ENCODE data around the gene EHF.

Gene EHF

GRCh38 chr11:34602245-34602644 is 18.6 kb upstream of the EHF start:
- DNase-seq, result no peak

DNA sequence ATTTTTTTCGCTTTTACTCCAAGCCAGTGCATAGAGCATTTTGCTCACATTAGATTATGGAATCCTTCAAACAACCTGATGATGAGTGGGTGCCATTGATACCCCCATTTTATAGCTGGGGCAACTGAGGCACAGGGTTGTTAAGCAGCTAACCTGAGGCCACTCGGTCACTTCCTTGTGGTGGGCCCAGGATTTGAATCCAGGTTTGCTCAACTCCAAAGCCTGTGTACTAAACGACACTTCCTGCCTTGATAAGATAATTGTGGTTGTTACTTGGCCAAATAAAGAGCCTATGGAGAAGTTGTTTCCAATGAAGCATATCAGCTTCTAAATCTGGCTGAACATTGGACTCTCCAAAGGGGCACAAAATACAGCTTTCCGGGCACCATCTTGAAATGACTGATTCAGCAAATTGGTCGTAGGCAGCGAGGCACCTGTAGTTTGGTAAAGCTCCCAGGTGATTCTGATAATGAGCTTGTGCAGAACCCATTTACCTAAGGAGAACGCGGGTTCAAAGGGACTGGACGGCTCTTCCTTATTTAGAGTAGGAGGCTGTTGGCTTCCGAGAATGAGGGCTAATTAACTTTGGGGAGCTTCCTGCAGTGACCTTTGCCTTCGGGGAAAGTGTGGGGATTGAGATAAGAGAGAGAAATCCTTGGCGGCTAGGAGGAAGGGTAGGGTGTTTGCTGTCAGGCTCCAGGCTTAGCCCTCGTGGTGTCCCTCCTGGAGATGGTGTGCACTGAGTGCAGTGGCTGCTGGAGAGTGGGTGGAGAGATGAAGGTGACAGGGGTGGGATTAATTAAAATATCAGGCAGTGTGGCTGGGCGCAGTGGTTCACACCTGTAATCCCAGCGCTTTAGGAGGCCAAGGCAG is 17.5 kb upstream of the EHF start:
- no peak for DNase-seq

DNA sequence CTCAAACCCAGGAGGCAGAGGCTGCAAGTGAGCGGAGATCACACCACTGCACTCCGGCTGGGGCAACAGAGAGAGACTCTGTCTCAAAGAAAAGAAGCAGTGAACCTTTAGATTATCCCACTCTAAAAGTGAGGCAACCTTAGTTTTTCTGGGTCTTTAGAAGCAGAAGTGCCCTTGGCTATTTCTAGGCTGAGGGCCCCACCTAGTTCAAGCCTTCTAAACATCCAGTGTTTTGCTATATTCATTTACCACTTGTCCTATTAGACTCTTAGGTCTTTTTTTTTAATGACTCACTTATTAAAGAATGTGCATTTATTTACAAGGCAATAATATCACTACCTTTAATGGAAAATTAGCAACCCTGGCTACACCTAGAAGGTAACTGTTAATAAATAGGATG is 16.7 kb upstream of the EHF start:
- DNase-seq, result no peak

DNA sequence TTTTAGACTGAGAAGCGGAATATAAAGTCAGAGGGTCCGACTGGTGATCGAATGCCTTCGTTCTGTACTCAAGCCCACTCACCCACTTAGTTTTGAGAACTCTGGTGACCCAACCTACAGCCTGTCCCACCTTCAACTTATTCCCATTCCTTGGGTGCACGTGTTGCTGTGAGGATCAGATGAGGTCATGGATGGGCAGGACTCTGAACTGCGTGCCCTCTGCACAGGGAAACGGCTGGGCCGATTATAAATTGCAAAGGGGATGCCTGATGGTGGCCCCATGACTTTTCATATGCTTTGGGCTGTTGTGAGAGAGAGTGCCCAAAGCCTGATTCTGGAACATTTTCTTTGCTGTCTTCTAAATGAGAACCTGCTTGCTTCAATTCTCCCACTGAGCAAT is 16.0 kb upstream of the EHF start:
- no peak for DNase-seq

GRCh38 chr11:34605481-34606325 is 15.2 kb upstream of the EHF start:
- no peak for DNase-seq

DNA sequence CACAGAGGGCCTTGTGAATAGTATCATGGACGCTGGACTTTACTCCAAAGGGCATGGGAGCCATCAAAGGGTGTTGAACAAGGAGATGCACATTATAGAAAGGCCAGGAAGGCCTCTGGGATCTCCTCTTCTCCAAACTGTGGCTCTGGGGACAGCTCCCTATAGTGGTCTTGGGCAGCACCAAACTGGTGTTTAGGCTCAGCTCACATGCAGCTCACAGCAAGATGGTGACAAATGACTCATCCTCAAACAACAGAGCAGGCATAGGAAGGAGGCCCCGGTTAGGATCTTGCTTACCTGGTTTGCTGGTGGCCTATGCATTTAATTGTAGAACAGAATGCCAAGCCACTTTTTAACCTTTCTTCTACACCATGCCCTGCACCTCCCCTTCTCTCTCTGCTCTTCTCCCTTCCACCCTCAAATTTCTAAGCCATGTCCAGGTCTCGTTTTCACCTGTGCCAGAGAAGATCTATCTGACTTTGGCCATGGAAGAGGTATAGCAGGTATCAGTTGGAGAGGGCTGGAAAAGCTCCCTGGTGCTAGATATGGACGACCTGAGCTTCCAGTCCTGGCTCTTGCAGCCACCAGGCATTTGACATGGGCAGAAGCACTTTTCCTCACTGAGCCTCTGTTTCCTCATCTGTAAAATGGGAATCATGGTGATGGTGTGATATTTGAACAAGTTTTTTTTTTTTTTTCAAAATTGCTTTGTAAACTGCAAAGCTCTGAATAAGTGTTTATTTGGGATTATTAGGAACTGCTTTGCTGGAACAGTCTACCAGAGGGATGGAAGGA is 14.4 kb upstream of the EHF start:
- DNase-seq, result no peak

DNA sequence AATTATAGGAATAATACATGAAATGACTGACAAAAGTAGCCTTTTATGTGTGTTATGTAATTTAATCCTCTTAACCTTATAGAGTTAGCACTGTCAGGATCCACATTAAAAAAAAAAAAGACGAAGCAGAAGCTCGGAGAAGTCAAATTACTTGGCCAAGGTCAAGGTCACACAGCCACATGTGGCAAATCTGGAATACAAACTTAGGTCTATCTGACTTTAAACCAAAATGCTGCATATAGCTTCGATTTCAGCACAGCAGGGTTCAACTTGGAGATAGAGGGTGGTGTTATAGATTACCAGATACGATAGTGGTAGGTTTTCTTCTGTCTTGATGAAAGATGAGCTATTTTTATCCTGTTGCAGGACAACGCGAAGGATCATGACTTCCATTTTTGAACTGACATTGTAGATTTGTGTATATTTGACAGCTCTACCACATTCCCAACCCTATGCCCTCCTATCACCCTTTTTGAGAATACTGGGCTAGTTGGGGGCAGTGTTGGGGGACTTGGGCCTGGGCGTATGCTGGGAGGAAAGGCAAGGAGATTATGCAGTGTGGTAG is 11.6 kb upstream of the EHF start:
- no peak for DNase-seq

GRCh38 chr11:34609850-34610249 is 11.0 kb upstream of the EHF start:
- DNase-seq, result no peak

DNA sequence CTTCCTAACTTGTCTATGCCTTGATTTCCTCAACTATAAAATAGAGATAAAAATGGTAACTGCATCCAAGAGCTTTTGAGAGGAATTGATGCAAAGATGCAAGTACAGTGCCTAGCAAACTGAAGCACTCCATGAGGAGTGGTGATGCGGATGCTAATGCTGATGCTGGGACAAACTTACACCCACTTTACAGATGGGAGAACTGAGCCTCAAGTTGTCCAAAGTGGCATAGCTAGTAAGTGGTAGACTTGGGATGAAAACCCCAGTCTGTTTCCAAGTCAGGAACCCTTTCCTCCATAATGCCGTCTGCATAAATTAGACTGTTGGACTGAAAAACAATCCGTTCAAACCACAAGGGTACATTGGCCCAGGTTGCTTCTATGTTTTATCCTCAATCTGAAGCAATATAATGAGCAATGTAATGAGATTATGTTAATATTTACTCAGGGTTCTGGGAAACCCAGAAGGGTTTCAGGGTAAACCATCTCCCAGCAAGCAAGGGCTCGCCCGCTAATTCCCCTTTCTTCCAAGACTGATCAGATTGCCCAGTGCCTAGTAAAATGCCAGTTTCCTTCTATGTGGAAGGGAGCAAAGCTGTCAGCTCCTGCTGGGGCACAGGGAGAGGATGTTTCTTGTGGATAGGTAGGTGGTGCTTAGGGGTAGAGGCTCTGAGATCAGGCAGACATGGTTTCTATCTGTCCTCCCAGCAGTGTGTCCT is 10.4 kb upstream of the EHF start:
- no peak for DNase-seq

DNA sequence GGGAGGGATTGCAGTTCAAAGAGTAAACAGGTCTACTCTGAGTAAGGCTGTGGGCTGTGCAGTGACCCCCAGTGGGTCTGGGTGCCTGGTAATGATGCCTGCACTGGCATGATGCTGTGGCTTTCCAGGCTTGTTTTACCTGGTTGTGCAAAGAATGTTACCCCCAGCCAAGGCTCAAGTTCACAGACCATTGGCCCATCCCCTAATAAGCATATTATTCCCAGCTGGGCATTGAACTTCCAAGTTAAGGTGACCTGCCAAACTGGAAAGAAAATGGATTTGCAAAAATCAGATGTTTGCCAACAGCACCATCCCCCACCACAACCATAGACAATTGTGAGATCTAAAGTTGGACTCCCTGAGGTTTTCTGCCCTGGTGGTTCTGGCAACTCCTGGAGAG is 7.9 kb upstream of the EHF start:
- no peak for DNase-seq

DNA sequence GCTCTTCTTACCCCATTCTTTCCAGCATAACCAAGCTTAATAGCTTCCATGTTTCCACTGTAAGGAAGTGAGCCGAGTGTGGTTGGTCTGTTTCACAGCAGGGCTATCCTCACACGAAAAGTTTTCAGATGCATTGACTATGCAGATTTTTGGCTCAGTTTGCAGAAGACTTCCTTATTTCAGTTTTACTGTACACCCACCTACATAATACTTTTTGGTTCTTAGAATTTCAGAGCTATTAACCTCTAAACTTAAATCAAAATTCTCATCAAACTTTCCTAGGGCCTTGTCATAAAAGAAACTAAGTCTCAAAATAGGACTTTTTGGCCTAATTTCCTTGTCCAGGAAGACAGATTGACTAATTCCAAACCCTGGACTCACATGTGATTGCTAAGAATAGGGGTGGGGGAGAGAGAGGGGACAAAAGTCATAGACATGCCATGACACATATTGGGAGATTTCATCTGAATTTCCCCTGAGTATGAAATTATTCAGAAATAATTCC is 7.3 kb upstream of the EHF start:
- DNase-seq, result no peak

DNA sequence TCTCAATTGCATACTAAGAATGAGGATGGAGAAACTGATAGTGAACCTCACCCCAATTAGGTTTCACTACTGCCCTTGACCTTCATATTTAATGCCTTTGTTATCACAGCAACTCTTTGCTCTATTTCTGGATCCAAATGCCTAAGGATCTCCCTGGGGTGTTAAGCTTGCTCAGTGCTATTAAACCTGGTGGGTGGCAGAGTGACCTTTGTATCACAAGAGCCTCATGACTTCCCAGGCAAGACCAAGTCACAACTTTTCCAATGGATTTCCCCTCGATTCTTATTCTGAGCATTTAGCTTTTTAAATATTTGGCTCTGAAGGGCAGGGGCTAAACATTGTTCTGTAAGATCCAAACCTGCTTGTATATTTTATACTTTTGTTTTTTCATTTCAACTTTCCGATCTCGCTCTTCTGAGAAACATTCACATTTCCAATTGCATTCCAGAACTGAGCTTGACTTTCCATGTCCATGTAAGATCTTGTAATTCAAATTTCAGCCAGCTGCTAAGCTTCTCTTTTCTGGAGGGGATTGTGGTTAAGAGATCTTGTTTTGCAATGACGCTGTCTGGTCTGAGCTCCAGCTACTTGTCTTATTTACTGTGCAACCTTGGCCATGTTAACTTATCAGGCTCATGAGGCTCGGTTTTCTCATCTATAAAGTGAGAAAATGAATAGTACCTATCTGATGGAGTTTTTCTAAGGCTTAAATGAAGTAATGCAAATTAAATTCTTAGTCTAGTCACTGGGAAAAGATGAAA is 6.4 kb upstream of the EHF start:
- no peak for DNase-seq

DNA sequence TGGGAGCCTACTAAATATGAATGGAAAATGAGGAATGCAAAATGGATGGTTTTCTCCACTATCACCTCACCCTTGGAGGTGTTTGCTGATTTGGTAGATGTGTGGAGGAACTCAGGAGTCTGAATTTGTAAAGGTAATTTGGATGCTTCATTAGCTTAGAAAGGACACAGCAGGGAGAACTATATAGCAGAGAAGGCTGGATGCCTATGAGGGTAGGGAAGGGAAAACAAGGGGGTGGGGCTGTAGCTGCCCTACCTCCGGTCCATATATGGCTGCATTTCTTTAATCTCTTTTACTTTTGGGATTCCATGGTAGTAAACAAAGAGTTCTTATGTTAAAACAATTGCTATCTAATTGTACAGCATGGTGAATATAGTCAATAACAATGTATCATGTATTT is 4.8 kb upstream of the EHF start:
- DNase-seq, result no peak

GRCh38 chr11:34616830-34617504 is 3.9 kb upstream of the EHF start:
- DNase-seq, result no peak

GRCh38 chr11:34618406-34618805 is 2.5 kb upstream of the EHF start:
- DNase-seq, result no peak

GRCh38 chr11:34619062-34619516 is 1.8 kb upstream of the EHF start:
- no peak for DNase-seq

DNA sequence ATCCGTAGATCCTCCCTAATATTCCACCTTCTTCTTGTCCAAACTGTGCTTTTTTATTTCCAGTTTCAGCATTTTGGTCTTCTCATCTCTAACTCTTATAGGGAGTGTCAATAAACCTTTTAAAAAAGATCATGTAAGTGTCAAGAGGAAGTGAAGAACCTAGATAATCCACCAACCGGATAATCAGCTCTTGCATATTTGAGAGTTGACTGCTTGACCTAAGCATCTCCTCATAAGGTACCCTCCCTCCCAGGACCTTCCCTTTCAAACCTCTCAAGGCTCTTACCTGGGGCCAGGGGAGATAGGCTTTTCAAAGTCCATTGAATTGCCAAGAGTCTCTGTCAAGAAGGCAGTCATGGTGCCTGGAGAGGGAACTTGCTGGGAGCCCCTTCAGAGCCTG is 691 bp upstream of the EHF start:
- no peak for DNase-seq

DNA sequence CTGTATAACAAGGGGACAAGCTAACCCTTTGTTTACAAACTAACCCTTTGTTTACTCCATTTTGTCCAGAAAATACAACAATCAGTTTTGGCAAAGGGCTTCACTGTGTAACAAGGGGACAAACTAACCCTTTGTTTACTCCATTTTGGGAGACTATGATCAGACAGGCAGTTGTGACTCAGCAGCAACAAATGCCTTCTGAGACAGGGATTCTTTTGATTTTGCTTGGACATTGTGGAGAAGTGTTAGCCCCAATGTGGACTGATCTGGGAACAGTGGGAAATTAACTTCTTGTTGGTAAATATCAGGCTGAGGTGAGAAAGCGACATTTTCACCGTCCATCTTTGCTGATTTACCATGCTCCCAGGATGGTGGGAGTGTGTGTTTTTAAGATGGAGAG is 983 bp downstream of the EHF start:
- no peak for DNase-seq

DNA sequence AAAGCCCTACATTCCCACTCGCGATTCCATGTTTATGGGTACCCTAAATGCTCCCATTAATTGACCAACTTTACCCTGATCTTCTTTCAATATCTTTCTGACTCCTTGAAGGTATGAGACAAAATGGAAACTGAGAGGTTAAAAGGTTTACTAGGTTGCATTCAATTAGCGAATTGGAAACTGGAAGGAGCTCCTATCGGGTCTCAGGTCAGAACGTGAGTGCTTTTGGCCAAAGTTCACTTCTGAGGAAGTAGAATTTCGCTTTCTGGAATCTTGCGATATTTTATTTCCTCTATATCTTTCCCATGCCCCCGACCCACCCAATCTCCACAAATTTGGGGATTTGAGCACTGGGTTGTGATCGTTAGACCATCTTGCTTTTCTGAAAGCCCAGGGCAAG is 2.6 kb downstream of the EHF start:
- no peak for DNase-seq

- no peak for DNase-seq
Measured at GRCh38 chr11:34624069-34624468, 3.2 kb downstream of the EHF start.

DNA sequence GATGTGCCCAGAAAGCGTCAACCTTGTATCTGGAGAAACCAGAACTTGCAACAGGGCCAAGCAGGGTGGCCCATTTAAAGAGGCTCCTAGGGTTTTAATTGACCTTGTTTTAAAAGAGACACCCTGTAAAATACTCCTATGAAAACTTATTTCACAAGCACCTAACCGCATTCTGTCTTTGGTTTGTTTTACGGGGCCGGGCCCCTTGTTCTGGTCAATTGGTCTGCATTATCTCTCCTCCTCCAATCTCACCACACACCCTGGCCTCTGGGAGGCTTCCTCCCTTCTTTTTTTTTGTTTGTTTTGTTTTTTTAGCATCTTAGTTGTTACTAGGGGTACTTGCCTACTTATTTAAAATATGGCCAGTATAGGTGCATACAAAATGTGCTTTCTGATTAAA is 4.7 kb downstream of the EHF start:
- DNase-seq, result no peak
